GM21528 (cell line): Measurements from ENCODE around the gene KLHL3.

Experiments used
- ATAC-seq: cut with Tn5 transposase; IDR thresholded peaks from one replicate; pipeline ENCODE4 v1.9.1; 2021; ENCODE audit warnings: mild to moderate bottlenecking, moderate library complexity; ENCODE audit not compliant: unreplicated experiment, low FRiP score

Gene KLHL3

GRCh38 chr5:137636830-137637714 is 98.8 kb downstream of the KLHL3 start:
- ATAC-seq = no peak

- no peak for ATAC-seq
Observed at GRCh38 chr5:137636099-137636498, 99.8 kb downstream of the KLHL3 start.

DNA sequence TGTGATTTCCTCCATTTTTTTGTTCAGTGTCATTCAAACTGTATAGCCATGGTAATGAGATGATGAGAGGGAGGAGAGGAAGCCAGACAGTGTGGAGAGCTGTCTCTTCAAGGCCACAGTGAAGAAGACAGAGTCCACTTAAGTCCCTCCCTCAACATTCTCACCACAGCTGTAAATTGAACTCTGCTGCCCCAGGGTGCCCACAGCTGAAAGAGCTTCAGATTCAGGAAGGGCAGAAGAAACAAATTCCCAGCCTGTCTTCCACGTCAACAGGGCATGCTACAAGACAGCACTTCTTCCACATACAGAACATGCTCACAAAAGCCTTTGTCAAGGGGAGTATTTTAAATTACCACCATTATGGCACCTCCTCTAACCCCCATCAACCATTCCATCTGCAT is 100.4 kb downstream of the KLHL3 start:
- ATAC-seq = no peak

DNA sequence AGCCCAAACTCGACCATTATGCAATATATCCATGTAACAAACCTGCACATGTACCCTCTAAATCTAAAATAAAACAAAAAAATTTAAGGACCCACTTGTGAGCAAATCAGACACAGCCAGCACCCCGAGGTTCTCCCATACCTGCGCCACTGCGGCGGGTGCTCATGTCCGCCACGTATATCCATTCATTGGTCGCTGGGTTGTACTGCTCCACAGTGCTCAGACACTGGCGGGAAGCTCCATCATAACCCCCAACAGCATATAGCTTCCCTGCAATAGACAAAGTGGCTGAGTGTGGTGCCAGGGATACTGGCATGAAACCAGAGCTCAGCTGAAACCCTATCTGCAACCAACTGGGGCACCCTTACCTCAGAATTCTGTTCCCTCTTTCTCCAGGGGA is 102.0 kb downstream of the KLHL3 start:
- no peak for ATAC-seq

- no peak for ATAC-seq
Observed at GRCh38 chr5:137632716-137633115, 103.2 kb downstream of the KLHL3 start.

- no peak for ATAC-seq
Observed at GRCh38 chr5:137631453-137631852, 104.4 kb downstream of the KLHL3 start.

DNA sequence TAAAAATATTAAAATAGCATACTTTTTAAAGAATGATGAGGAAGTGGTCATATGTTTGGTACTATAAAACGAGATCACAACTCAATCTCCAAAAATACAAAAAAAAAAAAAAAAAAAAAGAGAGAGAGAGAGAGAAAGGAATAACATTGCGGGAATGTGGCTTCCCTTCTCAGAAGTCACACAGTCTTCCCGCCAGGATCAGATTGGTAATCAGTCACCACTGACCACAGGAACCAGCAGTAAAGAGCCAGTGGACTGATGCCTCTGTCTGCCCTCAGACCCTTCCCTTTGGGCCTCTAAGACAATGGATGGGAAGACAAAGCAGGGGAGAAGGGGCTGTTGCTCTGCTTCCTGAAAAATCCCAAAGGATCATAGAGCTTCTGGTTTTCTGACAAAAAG is 104.9 kb downstream of the KLHL3 start:
- no peak for ATAC-seq

DNA sequence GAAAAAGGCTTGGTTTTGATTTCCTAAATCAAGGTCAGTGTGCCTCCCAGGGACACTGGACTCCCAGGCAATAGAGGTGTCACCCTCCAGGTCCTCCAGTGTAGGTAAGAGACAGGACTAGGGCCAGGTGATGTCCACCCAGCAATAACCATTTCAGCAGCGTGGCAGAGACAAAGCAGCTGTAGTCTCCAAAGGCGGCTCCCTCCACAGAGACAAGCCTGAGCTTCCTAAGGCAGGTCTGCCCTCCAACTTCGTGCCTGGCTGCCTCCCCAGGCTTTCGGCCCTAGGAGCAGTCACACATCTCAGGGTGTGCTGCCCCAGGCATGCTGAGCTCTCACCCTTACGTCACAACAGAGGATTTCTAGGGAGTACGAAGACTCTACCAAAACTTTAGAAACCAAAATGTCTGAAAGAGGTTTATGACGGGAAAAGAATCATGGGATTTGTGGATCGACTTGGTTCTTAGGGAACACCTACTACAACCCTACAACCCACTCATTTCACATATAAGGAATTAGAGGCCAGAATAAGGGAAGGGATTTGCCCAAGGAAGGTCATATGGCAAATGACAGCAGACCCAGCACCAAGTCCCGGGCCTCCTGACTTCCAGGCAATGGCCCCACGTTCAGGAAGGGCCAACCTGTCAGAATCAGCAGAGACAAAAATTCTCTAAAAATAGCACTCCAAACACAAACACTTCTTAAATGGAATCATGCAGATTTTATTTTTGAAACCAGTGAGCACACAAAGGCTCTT is 105.5 kb downstream of the KLHL3 start:
- no peak for ATAC-seq

- ATAC-seq = no peak
Observed at GRCh38 chr5:137629646-137630045, 106.2 kb downstream of the KLHL3 start.

DNA sequence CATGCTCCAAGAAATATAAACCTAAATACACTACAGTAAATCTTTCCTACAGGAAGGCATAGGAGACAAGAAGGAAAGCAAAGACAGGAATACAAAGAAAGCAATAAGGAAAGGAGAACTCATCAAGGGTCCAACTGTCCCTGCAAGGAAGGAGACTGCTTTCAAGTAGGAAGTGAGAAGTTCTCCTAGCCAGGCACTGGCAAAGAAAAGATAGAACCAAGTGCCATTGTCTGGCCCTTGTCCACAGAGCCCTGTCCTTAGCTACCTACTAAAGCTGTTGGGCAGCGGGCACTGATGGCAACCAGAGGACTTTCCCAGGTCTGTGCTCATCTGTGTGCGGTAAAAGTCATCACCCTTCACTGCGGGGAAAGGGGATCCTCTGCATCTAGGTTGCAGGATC is 108.2 kb downstream of the KLHL3 start:
- ATAC-seq = no peak

- ATAC-seq = no peak
Observed at GRCh38 chr5:137627293-137627692, 108.6 kb downstream of the KLHL3 start.

DNA sequence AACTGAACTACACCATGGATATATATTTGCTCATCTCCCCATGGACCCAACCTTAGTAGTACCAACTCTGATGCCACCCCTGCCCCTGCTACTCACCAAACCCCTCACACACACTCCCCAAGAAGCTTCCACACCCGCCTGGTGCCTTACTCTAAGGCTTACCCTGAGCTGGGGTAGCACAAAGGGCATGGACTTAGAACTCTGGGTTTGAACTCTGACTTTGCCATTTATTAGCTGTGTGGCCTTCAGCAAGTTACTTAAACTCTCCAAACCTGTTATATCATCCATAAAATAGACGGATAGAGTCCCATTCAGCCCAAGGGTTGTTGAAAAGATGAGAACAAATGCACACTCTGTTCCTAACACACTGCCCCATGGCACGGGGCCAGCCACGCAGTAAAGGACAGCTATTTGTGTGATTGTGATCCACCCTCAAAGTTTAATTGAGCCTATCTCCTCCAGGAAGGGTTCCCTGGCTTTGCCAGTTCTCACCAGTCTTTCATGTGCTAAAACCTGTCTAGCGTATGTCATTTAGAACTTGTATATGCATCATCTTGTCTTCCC is 111.0 kb downstream of the KLHL3 start:
- ATAC-seq = no peak

GRCh38 chr5:137622850-137623249 is 113.0 kb downstream of the KLHL3 start:
- ATAC-seq = no peak

DNA sequence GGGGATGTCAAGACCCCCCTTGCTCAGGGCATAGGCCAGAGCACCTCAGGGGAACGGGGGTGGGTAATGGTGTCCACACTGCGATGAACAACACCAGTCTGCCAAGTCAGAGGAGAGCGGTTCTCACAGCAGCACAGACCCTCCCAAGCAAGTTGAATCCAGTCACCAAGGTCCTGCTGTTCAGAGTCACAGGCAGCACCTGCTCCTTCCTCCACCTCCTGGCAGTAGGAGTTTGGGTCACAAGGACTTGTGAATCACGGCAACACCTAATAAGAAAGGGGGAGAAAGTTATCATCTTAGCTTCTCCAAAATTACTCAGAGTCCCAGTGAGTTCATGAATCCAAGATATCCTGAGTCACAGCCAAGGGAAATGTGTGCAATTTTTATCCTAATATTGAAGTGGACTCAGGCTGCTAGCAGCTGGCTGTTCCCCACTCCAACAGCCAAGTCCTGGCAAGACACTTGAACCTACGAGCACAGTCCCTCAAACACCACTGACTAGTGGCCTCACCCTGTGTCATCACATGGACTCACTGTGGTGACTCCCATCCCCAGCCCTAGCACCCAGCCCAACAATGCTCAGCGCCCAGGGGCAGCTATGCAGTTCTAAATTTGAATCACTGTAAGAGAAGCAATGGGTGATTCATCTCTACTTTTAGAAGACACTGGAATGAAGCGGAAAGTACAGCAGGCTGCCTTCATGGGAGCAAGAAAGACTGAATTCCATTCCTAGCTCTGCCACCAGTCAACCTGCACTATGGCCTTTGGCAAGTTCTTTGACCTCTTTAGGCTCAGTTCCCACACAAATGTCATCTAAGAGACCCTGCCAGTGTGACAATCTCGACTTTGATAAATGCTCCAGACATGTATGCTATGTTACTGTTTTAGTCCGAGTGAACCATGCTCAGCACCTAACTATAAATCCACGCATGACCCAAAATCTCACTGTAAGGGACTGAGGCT is 113.7 kb downstream of the KLHL3 start:
- no peak for ATAC-seq

DNA sequence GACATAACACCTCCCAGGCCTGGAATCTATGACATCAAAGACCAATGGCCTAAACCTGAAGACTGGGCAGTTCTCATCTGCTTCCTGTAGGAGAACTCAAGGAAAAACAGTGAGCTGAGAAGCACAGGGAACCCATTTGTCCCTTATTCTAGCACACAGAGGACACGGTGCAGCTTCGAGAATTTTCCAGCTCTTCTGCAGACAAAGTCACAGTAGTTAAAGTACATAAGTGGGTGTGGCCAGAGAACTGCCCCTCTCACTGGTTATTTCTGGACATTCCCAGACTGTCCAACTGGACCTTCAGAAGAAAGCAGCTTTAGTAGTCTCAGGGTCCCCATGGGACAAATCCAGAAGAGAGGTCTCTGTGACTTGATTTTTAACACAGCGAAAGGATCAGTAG is 114.6 kb downstream of the KLHL3 start:
- ATAC-seq = no peak

DNA sequence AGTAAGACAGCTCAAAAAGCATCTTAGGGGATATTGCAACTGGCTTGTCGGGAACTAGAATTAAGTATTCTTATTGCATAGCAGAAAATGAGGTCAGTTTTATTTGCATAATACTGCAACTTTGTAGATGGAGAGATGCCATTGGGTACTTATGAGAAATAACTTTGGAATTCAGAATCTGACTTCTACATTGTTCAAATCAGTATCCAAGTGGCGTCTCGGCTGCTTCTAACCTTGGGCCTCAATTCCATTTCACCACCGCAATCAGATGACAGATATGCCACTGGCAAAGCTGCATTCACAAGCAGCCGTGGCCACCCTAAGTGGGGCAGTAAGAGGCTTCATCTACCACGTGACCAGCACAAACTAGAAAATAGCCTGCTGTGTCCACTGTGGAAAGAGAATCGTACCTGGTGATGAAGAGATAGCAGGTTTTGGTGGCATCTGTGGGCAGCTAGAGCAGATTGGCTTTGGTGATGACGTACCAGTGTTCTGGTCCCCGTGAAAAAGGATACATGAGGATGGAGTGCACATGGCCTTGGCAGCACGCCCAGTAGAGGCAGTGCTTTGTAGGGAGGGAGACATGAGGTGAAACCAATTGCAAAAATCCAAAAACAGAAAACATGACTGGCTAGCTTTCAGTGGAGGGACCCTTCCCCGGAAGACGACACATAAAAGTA is 116.6 kb downstream of the KLHL3 start:
- no peak for ATAC-seq

DNA sequence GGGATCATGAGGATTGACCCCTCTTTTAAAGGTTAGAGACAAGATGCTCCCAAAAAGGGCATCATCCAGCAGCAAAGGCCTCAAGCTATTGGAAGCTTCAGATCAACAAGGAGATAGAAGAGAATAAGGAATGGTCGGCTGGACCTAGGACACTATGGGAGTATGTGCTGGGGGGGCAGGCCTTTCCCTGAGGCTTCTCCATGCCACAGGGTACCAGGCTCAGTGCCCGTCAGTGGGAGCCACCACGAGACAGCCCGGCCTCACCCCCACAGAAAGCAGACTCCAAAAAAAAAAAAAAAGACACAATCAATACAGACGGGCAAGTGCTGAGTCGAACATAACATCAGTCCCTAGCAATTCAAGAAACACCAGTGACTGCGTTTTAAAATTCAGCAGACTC is 117.4 kb downstream of the KLHL3 start:
- ATAC-seq = no peak

GRCh38 chr5:137617528-137618205 is 118.2 kb downstream of the KLHL3 start:
- no peak for ATAC-seq

- ATAC-seq = no peak
Observed at GRCh38 chr5:137616046-137616445, 119.8 kb downstream of the KLHL3 start.
